Pulmonary artery endothelial cell (primary cell): ENCODE measurements around the gene SLC25A11. TPM values are rescaled to one million over a fixed set of nuclear protein-coding genes. Genes with fewer than 3 reads are reported as not detected.

Experiments
- DNase-seq: peaks from one replicate; pipeline ENCODE4 v3.0.0-alpha.2; 2011; ENCODE audit warnings: low read depth, low spot score
- total RNA-seq: library from RNA; depleted of rRNA; stranded (reverse); fragments of >200 nt; gene quantifications from 2 replicates; pipeline ENCODE4 v1.2.3, GENCODE V29; 2014

The SLC25A11 gene
- 61.6 and 71.2 TPM in 2 replicates for total RNA-seq

DNA sequence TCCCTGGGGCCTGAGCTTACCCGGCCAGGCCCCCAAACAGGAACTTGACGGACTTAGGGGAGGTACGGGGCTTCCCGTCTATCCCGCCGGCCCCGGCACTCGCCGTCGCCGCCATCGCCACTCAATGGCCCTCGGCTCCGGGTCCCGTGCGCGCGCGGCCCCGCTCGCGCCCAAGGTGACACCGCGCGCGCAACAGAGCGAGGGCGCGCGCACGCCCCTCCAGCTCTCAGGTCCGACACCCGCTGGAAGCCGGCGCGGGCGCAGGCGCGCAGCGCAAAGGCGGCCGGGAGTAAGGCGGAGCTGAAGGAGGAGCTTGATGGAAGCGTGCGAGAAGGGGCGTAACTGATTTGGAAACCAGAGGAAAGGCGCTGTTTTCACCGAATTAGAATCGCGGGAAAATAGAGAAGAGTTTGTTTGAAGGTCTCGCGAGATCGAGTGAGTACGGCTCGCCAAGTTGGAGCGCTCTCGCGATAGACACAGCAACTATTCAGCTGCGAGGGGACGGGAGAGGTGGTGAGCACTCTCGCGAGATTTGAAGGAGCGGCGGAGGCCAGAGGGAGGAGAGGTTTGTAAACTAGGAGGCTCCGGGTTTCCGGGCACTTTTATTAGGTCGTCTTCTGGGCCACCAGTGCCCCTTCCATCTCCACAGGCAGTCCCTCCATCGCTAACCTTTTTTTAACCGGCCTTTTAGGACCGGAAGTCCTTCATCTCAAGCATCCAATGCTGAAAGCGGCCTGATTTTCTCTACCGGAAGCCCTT is at the start of gene SLC25A11, which contains the start of gene RNF167:
Gene SLC25A11, minus strand, starts transcription at position 251 of the 759 bp plus-strand sequence. Its CDS starts 136 bp downstream, at position 115.
Gene RNF167, plus strand, starts transcription at position 473 of the 759 bp plus-strand sequence. CDS start 642 bp downstream, outside the sequence.
- peak; percentile 99 for DNase-seq

DNA sequence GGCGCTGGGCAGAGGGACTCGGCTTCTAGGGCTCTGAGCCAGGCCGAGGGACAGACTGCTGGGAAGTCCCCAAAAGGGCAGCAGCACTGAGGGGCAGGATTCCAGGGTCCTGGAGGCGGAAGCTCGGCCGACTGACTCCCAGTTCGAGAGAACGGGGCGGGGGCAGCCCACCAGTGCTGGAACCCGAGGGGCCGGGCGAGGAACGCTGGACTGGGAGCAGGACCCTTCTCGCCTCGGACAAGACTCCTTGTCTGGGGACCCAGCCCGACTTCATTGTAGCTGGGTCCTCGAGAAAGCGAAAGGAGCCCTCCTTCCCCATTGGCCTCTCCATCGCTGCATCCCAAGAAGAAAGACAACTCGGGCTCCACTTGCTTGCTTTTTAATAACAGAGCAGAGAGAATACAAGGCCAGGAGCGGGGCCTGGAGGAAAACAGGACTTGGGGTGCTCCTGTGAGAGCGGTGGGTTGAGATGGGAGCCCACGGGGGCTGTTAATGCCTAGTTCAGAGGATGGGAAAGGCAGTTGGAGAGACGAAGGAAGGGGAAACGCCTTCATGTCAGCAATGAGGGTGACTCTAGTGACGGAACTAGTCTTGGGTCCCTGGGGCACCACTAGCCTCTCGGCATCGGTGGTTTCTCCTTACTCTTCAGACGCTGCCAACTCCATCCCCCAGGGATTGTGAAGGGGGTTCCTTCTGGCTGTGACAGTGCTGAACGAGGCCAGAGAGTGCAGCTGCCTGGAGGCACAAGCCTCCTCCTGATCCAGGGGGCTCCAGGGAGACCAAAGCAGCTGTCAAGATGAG is 48.1 kb upstream of the SLC25A11 start:
- DNase-seq, result no peak

- no peak for DNase-seq
These were observed 47.3 kb upstream of the SLC25A11 start, which contains the start of gene CAMTA2 for GRCh38 chr17:4986951-4987766. Gene CAMTA2, minus strand, starts transcription at chr17:4987675. Its CDS starts 1,453 bp downstream, at chr17:4986222.

GRCh38 chr17:4986403-4986802 is 46.6 kb upstream of the SLC25A11 start:
- DNase-seq, result no peak

GRCh38 chr17:4982305-4982704 is 42.5 kb upstream of the SLC25A11 start:
- no peak for DNase-seq

GRCh38 chr17:4980644-4981216 is 40.9 kb upstream of the SLC25A11 start:
- DNase-seq, result no peak

DNA sequence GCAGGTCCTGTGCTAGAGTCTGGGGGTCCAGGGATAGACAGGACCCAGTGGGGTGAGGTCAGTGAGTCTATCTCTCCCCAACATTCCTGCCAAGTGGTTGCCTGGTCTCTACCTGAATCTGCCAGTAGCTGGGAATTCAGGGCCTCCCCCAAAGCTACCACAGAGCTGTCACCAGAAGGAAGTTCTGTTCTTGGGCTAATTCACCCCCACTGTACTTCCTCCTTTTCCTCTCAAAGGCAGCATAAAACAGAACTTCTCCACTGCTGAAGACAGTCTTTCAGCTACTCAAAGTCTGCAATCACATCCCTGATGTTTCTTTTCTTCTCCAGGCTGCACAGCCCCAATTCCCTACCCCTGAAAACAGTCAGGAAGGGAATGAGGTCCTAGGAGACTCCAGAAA is 38.9 kb upstream of the SLC25A11 start:
- no peak for DNase-seq

- no peak for DNase-seq
These were observed 34.3 kb upstream of the SLC25A11 start for GRCh38 chr17:4974115-4974670.

- no peak for DNase-seq
These were observed 33.6 kb upstream of the SLC25A11 start for GRCh38 chr17:4973256-4974114.

DNA sequence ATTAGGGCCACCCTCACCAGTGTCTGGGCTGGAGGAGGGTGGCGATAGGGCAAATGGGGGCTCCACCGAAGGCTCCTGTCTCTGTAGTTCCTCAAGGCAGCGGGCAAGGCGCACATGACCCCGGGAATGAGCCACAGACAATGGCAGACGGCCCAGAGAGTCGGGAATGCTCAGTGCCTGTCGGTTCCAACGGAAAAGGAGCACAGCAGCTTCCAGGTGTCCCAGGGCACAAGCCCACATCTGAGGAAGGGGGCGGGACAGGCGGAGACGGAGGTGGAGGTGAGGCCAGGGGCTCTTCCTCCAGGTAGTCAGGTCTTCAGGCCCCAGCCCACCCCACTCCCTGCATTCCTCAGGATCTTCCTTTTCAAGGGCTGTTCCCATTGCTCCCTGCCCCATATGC is 32.9 kb upstream of the SLC25A11 start:
- no peak for DNase-seq

DNA sequence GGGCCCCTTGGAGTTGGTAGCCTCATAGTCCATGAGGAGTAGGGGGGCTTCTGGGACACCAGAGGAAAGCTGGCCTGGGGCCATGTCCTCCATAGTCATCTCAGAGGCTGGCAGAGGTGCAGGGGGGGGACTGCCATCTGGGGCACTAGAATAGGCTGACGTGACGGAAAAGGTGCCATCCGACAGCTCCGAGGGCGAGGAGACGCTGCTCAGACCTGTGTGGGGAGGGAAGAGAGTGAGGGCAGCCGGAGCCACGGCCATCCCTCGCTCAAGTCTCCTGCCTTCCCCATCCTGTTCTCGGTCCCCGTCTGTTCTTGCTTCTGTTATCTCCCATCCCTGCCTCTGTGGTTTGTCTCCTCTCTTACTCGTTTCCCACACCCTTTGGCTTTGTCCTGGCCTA is 32.5 kb upstream of the SLC25A11 start:
- DNase-seq, result no peak

- no peak for DNase-seq
These were observed 32.0 kb upstream of the SLC25A11 start for GRCh38 chr17:4971826-4972225.

- DNase-seq, result no peak
These were observed 30.4 kb upstream of the SLC25A11 start for GRCh38 chr17:4970273-4970672.

DNA sequence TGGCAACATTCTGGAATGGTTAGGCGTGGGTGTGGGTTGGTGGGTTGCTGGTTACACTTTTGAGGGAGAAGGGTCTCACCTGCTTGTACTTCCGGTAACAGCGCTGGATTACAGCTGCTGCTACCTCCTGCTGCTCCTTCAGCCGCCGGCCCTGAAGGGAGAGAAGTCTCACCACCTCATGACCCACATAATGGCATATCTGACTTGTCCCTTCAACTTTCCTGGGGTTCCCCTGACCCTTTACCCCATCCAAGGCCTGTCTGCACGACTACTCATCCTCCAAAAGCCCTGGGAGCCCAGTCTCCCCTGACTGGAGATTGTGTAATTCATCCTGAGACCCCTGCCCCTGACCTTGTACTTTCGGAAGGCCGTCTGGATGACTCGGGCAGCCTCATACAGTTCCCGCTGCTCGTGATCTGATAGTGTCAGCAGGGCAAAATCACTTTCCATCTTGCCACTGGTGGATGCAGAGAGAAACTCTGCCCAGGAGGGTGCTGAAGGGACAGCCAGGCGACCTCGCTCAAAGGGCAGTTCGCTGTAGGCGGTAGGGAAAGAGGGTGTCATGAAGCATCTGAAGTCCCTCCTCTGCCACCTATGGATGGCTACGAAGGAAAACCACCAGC is 29.8 kb upstream of the SLC25A11 start:
- no peak for DNase-seq

DNA sequence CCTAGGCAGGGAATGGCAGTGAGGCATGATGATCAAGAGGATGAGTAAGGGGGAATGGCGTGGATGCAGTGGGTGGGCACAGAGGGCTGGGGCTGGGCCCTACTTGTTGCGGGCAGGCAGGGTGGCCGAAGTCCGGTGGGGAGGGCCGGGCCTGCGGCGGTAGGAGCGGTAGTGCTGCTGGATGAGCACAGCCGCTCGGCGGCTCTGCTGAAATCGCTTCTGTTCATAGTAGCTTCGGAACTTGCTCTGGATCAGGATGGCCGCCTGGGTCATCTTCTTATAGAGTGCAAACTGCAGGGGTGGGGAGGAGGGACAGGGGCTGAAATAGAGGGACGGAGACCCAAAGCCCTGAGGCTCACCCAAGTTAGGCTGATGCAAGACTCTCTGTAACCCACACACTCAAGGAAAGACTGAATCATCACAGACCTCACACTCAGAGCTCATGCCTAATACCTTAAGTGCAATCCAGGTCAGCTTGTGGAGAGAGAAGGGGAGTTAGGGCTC is 29.3 kb upstream of the SLC25A11 start:
- DNase-seq, result no peak

GRCh38 chr17:4968486-4969046 is 28.7 kb upstream of the SLC25A11 start:
- no peak for DNase-seq

- DNase-seq, result peak; percentile 94
These were observed 28.0 kb upstream of the SLC25A11 start, which contains the start of gene SPAG7 for GRCh38 chr17:4967539-4968485. Gene SPAG7, minus strand, starts transcription at chr17:4967817. Its CDS starts 13 bp downstream, at chr17:4967804.
